Activated T-cell treated with anti-CD3 and anti-CD28 coated beads for 48 hours (primary cell): Measurements from ENCODE around the gene RNU11.
"Not testable (repeated sequence)": the region's sequence is repeated elsewhere in the genome, so short reads cannot be mapped to it uniquely, and the experiment has no call there.

Source experiments
- DNase-seq: peaks from one replicate; pipeline ENCODE4 v3.0.0-alpha.2; 2020; ENCODE audit warnings: low read depth

Gene RNU11

GRCh38 chr1:28663871-28664470 lies 15.6 kb downstream of the RNU11 start:
- DNase-seq = no peak

GRCh38 chr1:28666806-28667205 lies 18.4 kb downstream of the RNU11 start:
- no peak for DNase-seq

DNA sequence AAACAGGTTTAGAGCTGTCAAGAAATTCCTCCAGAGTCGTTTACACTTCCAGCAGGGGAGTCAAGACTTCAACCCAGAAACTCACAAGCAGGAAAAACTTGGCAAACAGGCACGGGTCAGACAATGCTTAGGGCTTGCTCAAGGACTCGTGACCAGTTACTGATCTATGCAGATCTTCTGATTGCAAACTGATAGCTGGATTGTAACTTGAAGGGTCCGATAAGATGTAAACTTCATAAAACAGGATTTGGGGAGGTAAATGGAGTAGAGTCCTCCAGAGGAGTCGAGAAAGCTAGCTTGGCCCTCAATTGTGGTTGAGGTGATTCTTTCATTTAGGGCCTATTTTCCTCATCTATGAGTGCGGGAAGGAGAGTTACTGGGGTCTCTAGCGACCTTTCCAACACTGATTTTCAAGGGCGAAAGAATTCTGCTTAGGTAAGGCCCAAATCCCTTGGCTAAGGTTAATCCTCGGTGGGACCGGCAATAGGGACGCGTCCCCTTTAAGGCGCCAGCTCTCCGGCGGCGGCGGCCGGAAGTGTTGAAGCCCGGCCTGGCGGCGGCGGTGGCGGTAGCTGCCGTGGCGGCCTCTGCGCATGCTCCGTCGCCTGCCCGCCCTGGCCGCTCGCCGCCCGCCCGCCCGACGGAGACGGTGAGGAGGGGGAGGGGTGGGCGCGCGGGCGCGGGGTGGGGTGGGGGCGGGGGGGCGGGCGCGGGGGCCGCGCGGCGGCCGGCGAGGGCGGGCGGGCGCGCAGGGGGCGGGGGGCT lies 20.0 kb downstream of the RNU11 start, which contains the start of gene GMEB1:
Gene GMEB1 (plus strand): TSS at position 594 of the 765 bp plus-strand sequence. CDS start 14,829 bp downstream, outside the sequence.
- peak; percentile 89 for DNase-seq

DNA sequence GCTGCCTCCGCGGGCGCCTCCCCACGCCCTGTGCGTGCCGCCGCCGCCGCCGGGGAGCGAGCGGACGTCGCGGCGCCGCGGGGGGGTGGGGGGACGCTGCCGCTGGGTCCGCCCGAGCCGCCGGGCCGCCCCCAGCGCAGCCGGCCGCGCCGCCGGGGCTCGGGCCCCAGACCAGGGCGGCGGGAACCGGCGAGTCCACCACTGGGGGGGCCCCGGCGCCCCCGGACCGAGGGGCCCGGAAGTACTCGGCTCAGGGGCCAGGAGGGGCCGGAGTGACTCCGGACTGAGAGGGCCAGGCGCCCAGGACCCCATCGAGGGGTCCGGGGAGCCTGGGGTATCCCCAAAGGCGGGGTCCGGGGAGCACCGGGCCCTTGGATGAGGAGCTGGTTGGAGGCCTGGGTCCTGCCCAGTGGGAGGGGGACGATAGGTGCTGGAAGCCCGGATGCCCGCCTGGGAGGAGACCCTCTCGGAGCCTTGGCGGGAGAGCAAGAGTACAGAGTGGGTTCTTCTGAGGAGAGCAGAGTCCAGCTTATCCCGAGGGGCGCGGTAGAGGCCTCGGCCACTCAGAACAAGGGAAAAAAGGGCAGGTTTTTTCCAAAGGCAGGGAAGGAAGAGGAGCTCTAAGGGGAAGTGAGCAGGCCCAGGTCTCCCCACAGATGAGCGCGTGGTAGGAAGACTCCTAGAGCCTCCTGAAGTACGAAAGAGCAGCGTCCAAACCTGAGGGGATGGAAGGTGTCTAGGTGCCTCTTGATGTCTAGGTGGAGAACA lies 20.7 kb downstream of the RNU11 start:
- peak; percentile 40 for DNase-seq

- DNase-seq = no peak
Observed at GRCh38 chr1:28671254-28671780, 22.9 kb downstream of the RNU11 start.

DNA sequence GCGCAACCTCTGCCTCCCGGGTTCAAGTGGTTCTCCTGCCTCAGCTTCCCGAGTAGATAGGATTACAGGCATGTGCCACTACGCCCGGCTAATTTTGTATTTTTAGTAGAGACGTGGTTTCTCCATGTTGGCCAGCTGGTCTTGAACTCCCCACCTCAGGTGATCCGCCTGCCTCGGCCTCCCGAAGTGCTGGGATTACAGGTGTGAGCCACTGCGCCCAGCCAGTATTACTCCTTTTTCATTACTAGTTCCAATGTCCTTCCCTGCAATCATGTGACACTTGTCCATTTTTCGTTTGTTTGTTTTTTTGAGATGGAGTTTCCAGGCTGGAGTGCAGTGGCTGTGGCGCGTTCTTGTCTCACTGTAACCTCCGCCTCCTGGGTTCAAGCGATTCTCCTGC lies 24.6 kb downstream of the RNU11 start:
- DNase-seq = not testable (repeated sequence)

DNA sequence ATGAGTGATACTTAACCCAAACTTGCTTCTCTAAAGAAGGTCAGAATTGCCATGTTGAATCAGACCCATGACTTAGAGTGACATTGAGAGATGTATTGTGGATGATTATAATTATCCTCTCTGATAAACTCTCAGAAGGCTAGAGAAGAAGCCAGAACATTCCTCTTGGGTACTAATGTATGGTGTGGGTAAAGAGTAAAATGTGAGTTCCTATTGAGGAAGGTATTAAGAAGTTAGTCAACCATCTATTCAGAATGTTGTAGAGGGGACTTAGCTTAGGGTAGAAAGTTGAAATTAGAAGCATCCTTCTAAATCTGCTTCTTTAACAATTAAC lies 27.5 kb downstream of the RNU11 start:
- no peak for DNase-seq

GRCh38 chr1:28680151-28680550 lies 31.8 kb downstream of the RNU11 start:
- no peak for DNase-seq

DNA sequence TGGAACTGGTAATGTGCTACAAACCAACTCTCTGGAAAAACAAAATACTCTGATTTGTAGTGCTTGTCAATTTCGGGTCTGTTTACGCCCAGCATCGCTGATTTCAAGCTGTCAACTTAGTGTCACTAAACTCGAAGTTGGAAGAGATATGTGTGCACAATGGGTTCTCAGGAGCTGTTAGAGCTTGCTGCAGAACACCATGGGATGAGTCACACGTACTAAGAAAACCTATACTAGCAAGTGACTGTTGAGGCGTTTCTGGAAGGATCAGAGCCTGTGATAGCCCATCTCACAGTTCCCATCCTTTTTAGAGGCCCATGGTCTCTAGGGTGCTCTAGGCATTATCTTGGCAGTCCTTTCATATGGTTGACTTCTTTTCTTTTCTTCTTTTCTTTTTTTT lies 34.4 kb downstream of the RNU11 start:
- no peak for DNase-seq

DNA sequence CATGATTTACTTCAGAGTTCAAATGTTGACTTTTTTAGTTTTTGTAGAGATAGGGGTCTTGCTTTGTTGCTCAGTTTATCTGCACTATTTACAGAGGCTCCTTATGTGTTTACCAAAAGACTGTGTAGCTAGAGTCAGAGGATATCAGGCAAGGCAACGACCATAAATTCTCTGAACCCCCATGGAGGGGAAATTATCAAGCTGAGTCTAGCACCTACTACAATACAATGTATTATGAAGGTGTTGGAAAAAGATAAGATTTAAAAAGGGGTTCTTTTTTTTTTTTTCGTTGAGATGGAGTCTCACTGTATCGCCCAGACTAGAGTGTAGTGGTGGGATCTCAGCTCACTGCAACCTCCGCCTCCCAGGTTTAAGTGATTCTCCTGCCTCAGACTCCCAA lies 36.5 kb downstream of the RNU11 start:
- no peak for DNase-seq

- DNase-seq = not testable (repeated sequence)
Observed at GRCh38 chr1:28691627-28692026, 43.2 kb downstream of the RNU11 start.
